Glomerular visceral epithelial cell (primary cell): Measurements from ENCODE around the gene MYBPC1.

Source experiments
- DNase-seq: peaks from one replicate; pipeline ENCODE4 v3.0.0-alpha.2; 2016; ENCODE audit errors: extremely low spot score

Gene MYBPC1

DNA sequence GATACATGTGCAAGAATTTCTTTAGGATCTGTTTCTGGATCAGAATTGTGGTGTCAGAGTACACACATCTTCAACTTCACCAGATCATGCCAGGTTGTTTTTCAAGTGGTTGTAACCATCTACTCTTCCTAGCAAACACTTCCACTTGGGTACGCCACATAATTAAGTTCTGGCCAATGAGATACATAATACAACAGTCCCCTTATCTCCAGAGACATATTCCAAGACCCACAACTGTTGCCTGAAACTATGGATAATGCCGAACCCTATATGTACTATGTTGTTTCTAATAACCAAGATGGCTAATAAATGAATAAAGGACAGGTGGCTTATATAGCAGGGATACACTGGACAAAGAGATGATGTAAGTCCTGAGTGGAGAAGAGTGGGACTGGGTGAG lies 100.2 kb downstream of the MYBPC1 start:
- DNase-seq, result no peak

DNA sequence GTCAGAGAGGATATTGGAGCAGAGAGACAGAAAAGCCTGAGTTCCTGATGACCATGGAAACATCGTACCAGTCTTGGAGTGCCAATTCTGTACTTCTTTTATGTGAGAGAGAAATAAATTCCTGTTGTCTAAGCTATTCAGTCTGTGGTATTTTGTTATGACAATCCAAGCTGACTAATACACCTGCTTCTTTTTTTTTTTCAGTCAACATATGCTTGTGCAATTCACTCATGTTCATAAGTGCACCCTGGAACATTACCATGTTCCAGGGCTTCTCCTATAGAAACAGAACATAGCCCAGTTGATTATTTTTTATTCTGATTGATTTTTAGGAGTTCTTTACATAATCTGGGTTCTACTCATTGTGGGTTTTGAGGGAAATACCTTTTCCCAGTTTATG lies 100.9 kb downstream of the MYBPC1 start:
- DNase-seq, result no peak

DNA sequence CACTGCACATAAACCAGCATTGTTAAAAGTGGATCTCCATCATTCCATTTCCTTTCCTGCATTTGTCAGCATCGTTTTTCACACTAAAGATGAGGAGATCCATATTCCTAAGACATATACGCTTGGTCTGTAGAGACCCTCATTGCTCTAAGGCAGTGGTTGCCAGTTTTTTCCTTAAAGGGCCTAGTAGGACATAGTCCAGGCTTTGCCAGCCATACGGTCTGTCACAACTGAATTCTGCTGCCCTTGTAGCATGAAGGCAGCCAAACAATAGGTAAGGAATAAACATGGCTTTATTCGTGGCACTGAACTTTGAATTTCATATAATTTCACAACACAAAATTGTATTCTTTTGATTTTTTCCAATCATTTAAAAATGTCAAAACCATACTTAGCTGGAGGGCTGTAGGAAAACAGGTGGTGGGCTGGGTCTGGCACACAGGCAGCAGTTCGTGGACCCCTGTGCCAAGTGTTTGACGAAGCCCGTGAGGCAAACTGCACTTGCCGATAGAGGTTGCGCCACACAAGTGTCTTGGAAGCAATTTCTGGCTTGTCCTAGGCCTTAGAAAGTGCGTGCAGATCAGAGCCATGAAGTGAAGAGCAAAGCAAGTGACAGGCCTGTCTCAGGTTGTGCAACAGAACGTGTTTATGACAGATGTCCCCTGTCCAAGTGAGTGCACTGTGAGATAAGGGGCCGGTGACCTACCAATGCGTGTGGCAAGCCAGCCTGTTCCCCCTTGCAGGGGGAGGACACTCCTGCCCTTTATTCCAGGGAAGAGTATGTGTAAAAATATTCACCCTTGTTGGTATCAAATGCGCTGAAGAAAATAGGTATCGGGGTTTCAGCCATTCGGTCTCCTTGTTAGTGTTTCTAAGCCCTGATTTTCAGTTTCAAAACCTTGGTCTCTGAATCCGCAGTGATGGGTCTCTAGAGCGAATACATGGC lies 101.8 kb downstream of the MYBPC1 start:
- DNase-seq, result no peak

DNA sequence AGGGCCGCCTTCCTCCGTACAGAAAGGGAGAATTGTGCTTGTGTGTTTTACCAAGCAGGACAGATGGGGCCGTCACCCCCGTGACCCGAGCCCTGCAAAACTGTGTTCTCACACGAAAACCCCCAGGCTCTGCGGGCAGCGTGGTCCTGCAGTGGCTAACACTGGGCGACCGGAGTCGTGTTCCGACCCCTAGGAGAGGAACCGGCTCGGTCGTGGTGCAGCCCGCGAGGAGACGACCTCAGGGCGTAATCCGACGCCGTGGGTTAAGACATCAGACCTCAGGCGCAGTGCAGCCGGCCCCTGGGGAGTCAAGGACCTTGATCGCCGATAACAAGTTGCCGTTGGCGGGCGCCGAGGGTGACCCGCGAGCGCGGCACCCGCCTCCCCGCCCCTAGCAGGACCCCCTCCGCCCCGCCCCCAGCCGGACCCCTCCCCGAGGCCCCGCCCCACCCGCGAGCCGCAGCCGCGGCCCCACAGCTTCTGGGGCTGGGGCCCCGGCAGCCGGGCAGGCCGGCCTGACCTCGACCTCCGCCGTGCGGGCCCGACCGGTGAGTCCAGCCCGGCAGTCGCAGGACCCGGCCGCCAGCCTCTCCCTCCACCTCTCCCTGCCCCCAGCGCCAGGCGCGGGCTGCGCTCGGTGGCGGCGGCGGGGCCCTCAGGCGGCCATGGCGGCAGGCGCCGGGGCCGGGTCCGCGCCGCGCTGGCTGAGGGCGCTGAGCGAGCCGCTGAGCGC lies 102.6 kb downstream of the MYBPC1 start, which contains the start of gene CHPT1:
Gene CHPT1, plus strand, starts transcription at position 444 of the 733 bp plus-strand sequence. Its CDS starts 222 bp downstream, at position 666.
- DNase-seq, result peak; percentile 62

DNA sequence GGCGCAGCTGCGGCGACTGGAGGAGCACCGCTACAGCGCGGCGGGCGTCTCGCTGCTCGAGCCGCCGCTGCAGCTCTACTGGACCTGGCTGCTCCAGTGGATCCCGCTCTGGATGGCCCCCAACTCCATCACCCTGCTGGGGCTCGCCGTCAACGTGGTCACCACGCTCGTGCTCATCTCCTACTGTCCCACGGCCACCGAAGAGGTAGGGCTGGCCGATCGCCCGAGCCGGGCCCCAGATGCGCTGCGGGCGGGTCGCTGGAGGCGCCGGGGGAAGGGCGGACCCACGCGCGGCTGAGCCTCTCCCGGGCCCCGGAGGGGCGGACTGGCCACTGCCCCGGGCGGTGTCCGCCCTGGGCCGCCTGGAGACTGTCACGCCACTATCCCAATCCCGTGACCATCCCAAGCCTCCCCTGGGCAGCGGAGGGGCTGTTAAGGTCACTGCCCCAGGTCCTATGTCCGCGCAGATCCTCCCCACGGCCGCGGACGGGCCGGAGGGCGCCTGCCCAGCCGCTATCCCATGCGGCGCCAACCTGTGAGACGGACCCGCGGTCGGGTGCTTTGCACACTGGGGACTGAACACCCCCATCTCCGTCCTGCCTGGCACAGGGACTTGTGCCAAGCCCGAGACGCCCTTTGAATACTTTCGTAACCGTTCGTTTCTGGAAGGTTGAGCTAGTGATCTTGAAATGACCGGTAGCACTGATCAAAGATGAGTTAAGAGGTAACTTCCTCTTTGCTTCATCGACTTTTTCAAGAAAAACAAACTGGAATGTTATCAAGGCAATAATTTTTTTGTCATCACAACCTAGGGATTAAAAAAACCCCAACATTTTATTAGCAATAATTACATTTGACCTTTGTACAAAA lies 103.4 kb downstream of the MYBPC1 start:
- peak; percentile 45 for DNase-seq

DNA sequence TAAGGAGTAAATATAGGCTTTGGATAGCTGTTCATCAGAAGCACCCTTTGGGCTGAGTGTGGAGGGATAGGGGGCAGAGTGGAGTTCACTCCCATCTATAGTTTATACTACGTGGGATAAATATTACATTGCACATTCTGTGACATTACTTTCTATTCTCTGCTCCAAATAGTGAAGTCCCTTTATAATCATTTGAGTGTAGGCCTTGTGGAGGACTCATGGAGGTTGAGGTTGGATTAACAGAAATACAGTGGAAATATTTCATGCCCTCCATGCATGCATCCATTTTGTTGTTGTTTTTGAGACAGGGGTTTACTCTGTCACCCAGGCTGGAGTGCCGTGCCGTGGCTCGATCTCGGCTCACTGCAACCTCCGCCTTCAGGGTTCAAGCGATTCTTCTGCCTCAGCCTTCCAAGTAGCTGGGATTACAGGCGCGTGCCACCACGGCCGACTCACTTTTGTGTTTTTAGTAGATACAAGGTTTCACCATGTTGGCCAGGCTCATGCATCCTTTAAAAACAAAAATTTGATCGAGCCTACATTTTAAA lies 104.1 kb downstream of the MYBPC1 start:
- peak; percentile 7 for DNase-seq

DNA sequence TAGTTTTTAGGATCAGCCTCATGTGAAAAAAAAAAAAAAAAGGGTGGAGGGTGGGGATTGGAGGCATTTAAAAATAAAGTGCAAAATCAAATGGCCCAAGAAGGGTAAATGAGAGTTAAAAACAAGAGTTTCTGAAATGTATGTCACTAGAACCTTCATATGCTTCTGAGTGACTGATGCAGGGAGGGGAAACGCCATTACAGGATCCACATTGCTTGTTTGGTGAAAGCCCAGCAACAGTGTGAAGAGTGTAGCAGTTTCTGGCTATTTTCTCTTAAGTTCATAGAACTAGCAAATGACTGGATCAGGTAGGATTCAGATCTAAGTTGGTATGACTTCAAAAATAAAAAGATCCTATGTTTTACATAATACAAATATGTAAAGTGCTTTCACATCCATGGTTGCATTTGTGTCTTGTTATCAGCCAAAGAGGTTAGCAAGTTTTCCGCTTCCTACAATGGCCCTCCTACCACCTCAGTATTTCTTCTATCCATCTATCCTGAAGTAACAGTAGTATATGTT lies 105.6 kb downstream of the MYBPC1 start:
- no peak for DNase-seq

DNA sequence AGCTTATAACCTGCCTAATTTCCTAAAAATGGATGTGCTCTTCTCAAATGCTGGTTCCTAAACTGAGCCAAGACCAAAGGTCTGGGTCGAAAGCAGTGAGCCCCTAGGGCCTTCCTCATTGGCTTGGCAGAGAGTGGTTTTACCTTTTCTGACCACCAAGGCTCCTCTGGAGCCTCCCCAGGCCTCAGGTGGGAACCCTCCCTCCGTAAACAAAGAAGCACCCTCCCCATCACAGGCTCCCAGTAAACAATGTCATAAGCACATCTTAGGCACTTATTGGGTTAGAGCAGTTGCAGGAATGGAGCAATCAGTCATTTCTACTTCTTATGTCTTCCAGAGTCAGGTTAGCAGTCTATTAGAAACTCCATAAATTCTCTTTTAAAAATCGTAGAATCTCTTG lies 108.7 kb downstream of the MYBPC1 start:
- no peak for DNase-seq

DNA sequence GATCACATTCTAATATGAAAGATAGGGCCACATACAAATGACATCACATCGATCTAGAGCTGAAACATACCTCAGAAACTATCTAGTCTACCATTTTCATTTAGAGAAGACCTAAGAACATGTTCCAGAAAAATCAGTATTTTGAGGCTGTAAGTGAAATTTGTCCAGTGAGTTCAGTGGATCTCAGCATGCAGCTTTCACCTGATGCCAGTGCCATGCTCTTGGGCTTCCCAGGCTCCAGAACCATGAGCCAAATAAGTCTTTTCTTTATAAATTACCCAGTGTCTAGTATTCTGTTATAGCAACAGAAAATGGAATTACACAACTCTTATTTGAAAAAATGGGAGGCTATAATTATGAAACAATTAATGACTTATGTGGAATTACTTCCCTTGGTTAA lies 111.6 kb downstream of the MYBPC1 start:
- DNase-seq, result no peak

DNA sequence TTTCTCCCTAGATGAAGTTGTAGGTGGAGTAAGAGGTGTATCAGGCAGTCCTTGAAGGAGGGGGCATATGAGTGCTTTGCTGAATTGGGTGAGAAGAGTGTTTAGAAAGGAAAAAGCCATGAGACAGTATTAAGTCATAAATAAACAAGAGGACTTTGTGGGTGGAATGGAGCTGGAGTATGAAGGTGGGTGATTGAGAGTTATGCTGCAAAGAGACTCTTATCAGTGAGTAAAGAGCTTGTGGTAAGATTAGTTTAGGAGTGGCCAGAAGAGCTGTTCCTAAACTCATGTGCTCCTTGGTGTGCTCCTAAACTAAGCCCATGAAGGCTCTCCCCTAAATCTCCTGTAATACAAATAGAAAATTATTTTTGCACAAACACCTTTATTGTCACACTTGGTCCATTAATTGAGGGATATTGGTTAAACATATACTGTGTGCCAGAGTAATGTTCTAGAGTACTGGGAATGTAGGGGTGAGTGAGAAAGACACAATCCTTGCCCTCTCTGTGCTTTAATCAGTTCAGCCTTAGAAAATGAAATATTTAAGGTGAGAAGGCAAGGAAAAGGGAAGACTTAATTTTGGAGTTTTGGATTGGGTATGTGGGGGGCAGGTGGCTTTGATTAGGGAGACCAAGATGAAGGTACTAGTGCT lies 112.5 kb downstream of the MYBPC1 start:
- no peak for DNase-seq

DNA sequence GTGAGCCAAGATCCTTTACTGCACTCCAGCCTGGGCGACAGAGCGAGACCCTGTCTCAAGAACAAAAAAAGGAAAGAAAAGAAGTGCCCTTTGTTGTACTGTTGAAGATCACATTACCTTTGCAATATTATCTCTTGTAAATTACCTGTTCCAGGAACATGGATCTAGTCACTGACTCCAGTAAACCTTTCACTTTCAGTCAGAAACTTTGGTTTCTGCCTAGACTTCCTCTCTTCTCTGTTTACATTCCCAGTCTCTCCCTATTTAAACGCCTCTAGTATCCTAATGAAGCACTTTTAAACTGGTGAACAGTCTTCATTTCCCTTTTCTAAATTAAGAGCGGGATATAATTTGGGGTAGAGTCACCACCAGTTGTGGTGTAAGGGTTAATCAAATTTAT lies 115.5 kb downstream of the MYBPC1 start:
- DNase-seq, result no peak

DNA sequence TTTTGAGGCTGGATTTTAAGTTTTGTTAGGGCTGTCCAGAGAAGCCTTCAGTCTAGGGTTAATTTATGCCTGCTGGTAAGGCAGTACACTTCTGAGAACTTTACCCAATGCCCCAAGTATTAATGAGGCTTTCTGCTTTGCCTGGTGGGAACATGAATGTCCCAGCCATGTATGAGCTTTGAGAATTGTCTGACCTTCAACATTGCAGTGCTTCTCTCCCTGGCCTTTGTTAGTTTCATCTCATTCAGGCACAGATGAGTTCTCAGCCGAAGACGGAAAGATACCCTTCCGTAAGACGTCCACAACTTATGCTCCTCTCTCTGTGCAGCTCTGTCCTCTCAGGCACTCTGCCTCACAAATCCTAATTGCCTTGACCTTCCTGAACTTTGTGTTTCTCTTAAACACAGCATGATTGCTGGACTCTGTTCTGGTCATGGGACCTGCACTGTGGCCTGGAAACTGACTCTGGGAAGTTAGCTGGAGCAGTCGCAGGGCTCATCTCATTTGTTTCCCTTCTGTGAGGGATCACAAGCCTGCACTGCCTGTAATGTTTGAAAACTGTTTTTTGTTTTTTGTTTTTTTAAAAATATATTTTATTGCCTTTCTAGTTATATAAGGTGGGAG lies 118.4 kb downstream of the MYBPC1 start:
- DNase-seq, result no peak

DNA sequence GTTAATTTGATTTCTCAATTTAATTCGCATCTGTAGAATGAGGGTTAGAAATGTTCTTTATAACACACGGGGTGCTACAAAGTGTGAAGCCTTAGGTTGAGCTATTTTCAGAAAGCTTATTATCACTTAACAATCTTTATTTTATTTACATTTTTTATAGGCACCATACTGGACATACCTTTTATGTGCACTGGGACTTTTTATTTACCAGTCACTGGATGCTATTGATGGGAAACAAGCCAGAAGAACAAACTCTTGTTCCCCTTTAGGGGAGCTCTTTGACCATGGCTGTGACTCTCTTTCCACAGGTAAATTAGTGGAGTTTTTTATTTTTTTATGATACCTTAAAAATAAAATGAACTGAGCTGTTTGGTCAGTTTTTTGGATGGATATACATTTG lies 119.2 kb downstream of the MYBPC1 start:
- DNase-seq, result no peak

DNA sequence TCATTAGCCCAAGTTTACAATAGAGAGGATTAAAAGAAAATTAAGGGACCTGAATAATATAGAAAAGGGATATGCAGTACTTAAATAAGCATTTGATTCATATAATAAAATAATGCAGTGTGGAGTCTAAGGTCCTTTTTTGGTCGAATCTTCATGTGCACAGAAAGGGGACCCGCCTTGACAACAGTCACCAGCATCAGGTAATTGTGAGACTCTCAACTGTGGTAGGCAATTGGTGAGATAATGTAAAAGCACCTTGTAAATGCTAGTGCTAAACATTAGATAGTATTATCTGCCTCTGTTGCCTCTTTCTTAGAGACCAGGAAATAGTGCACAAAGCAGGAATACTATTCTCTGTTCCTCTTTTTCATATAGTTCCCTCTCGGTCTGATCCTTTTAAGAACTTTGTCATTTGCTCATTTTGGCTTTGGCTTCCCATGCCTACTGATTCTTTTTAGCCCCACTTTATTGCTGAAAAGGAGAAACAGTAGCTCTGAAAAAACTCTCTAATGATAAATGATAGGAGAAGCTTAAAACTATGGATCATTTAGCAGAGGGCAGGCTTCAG lies 120.2 kb downstream of the MYBPC1 start:
- DNase-seq, result no peak

DNA sequence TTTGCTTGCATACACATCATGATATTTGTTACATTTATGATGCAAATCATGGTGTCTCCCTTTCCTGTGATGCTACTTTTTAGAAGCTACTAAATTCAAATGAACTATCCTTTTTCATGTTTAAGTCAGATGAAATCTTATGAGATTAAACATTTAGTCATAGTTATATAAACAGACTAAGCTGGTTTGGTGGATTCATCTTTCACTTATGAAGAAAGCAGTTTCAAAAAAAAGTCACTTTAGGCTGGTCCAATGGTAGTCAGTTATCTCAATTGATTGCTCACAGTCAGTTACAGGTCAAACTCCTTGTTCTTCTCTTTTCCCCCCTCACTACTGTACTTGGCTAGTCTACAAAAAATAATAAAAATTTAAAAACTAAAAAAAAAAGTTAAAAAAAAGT lies 124.8 kb downstream of the MYBPC1 start:
- no peak for DNase-seq

DNA sequence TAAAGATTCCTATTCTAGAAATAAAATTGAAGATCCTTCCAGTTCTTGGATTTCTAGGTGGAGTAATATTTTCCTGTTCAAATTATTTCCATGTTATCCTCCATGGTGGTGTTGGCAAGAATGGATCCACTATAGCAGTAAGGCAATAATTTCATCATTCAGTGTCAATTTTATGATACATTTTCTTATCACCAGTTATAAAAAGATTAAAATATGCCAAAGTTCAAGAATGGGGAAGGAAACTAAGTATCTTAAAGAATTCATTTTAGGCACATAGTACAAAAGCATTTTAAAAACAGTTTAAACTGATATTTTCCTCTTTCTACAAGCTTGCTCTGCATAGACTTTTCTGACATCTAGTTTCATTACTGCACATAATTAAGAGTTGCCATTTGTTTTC lies 125.3 kb downstream of the MYBPC1 start:
- no peak for DNase-seq

DNA sequence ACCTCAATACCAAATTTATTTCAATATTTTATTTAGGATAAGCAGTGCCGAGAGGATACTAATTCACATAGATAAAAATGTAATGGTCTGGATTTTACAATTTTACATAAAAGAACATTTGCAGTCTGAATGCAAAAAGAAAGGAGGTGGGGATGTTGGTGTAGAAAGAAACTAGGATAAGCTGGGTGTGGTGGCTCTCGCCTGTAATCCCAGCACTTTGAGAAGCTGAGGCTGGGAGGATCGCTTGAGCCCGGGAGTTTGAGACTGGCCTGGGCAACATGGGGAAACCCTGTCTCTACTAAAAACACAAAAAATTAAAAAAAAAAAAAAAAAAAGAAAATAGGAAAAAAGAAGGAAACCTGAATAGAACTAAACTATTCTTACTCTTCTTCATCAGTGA lies 127.6 kb downstream of the MYBPC1 start:
- DNase-seq, result no peak

DNA sequence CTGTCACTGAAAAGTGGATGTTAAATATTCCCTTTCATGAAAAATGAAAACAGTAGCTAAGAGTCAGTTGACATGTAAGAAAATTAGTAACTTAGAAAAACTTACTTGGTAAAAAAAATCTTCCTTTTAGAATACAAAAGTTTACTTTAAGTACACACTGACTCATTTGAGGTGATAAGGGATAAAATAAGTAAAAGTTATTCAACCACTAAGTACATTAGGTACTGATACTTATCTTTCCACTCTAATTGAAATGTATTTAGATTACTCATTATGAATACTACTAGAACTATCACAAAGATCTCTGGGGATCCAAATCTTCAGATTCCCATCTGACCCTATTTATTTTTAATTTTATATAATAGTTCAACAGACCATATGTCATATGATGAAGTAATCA lies 132.3 kb downstream of the MYBPC1 start:
- no peak for DNase-seq

DNA sequence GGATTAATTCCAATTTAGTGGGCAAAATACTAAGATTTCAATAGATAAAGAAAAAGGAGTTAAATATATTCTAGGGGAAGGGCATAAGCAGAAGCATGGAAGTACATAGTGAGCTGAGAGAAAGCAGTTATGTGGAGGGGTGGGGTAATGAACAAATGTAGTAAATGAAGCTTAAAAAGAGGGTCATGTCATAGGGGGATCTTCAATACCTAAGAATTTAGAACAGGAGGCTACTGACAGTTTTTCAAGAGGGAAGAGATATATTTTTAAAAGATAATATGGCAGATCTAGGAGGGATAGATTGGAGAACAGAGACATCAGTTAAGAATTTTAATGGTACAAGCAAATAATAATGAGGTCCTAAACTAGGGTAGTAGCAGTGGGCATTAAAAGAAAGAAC lies 135.1 kb downstream of the MYBPC1 start:
- no peak for DNase-seq

DNA sequence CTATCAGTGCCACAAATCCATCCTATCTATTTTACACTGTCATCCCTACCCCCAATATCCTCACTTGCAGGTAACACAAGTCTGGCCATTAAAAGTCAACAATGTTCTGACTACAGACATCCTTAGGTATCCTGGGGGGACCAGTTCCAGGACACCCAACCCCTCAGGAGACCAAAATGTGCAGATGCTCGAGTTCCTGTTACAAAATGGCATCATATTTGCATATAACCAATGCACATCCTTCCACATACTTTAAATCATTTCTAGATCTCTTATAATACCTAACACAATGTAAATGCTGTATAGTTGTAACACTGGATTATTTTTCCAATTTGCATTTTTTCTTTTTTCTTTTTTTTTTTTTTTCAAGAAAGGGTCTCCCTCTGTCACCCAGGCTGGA lies 137.5 kb downstream of the MYBPC1 start:
- DNase-seq, result no peak
